Common myeloid progenitor, CD34-positive (primary cell): ENCODE data around the gene KIAA0232.
"Not testable (repeated sequence)": the region's sequence is repeated elsewhere in the genome, so short reads cannot be mapped to it uniquely, and the experiment has no call there.

Experiments used
- CTCF ChIA-PET: fragments of 350-600 bp; sonication (Branson Sonifier 250); formaldehyde crosslinking; loops from one replicate; lab custom pipeline; 2021; ENCODE audit warnings: antibody characterized with exemption; lab: Charles Lee
- POLR2A ChIA-PET: fragments of 350-600 bp; sonication (Branson Sonifier 250); formaldehyde crosslinking; loops from one replicate; lab custom pipeline; 2021; ENCODE audit warnings: antibody characterized with exemption; lab: Charles Lee
- DNase-seq, 3 donors: peaks; one replicate each; pipeline versions ENCODE4 v3.0.0 to v3.0.0-alpha.2; 2013
- H3K27ac ChIP-seq, 2 experiments: 1 replicate in 1 of 2; 2 replicates in 1 of 2; pipeline ENCODE4 v1.7.0; 2013; ENCODE audit warnings: inconsistent platforms in 2 of 2, low read length in 2 of 2, mild to moderate bottlenecking in 2 of 2, low read depth in 1 of 2, moderate library complexity in 1 of 2; ENCODE audit not compliant: severe bottlenecking in 2 of 2, insufficient read depth in 1 of 2, poor library complexity in 1 of 2
- H3K27me3 ChIP-seq, 5 experiments: replicated peaks in 2 of 5; 1 replicate in 3 of 5; 2 replicates in 2 of 5; pipeline versions ENCODE4 v1.6.1 to v1.7.0; 2013; ENCODE audit warnings: low read length in 4 of 5, mild to moderate bottlenecking in 2 of 5, moderate library complexity in 2 of 5, inconsistent platforms in 1 of 5; ENCODE audit not compliant: insufficient read depth in 5 of 5, control insufficient read depth in 4 of 5
- H3K36me3 ChIP-seq, 4 experiments: 1 replicate in 2 of 4; 2 replicates in 2 of 4; pipeline versions ENCODE4 v1.6.1 to v1.7.0; 2013; ENCODE audit warnings: low read length in 3 of 4, control low read depth in 1 of 4, mild to moderate bottlenecking in 1 of 4; ENCODE audit not compliant: control insufficient read depth in 4 of 4, insufficient read depth in 4 of 4
- H3K4me1 ChIP-seq, 4 experiments: 1 replicate in 3 of 4; 2 replicates in 1 of 4; pipeline versions ENCODE4 v1.6.1 to v1.7.1; 2013; ENCODE audit warnings: low read length in 3 of 4, mild to moderate bottlenecking in 3 of 4, control low read depth in 1 of 4, inconsistent platforms in 1 of 4, moderate library complexity in 1 of 4; ENCODE audit not compliant: control insufficient read depth in 4 of 4, insufficient read depth in 4 of 4; ENCODE audit errors: control extremely low read depth in 1 of 4
- H3K4me3 ChIP-seq, 7 experiments: 1 replicate in 4 of 7; 2 replicates in 3 of 7; pipeline versions ENCODE4 v1.5.1 to v1.7.0; 2013; ENCODE audit warnings: mild to moderate bottlenecking in 7 of 7, low read length in 6 of 7, moderate library complexity in 6 of 7, inconsistent platforms in 2 of 7, low read depth in 2 of 7, control low read depth in 1 of 7; ENCODE audit not compliant: insufficient read depth in 4 of 7, control insufficient read depth in 1 of 7; ENCODE audit errors: extremely low read depth in 1 of 7
- H3K9me3 ChIP-seq, 5 experiments: 1 replicate in 4 of 5; 2 replicates in 1 of 5; pipeline versions ENCODE4 v1.6.1 to v1.7.1; 2013; ENCODE audit warnings: low read length in 4 of 5, mild to moderate bottlenecking in 2 of 5, inconsistent platforms in 1 of 5, low read depth in 1 of 5, moderate library complexity in 1 of 5; ENCODE audit not compliant: control insufficient read depth in 4 of 5, insufficient read depth in 2 of 5; ENCODE audit errors: control extremely low read depth in 1 of 5
- WGBS: methylation state at CpG from one replicate; pipeline ENCODE4 v1.1.5; 2013; ENCODE audit not compliant: insufficient coverage; 5-methylcytosine and 5-hydroxymethylcytosine counted together

The KIAA0232 gene

DNA sequence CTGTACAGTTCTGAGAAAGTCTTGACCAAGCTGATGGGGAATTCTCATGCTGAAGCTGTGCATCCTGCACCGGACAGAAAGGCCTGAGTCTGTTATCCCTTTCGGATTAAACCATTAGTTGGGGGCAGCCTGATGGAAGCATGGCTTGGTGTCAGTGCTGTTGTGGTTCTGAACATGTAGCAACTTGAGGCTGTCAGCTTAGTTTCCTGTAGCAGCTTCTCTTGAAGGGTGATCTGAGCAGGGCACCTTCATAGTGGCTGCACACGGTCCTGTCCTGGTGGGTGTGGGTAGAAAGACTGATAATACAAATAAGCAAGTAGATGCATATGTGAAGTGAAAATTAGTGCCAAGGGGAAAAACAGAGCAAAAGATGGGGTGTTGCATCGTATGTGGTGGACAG, 11.7 kb downstream of the KIAA0232 start:
- Histone ChIP-seq H3K27ac (no peak overlapping the region), H3K4me1 (peaks cover 0 to 3% (median 0%) of the 10 kb centered on the region in 4 experiments), H3K27me3 (no peaks in the 10 kb centered on the region), H3K9me3 (peaks cover 0 to 4% (median 0%) of the 10 kb centered on the region in 5 experiments), H3K36me3 (peaks cover 2 to 13% (median 7%) of the 10 kb centered on the region in 4 experiments), H3K4me3 (no peak overlapping the region)
- DNase-seq = no peak
- ChIA-PET POLR2A (interaction anchor here (0.6 kb wide), 1 partner anchor 120 kb away, joined by 4 read pairs; a partner anchor contains a TSS), CTCF (interaction anchor here (1.1 kb wide), 3 partner anchors 9 to 79 kb away, joined by 3 to 4 read pairs (median 3); no protein-coding TSS in a partner anchor)
- WGBS = 94% methylated on average over 3 of the region's 4 CpGs

DNA sequence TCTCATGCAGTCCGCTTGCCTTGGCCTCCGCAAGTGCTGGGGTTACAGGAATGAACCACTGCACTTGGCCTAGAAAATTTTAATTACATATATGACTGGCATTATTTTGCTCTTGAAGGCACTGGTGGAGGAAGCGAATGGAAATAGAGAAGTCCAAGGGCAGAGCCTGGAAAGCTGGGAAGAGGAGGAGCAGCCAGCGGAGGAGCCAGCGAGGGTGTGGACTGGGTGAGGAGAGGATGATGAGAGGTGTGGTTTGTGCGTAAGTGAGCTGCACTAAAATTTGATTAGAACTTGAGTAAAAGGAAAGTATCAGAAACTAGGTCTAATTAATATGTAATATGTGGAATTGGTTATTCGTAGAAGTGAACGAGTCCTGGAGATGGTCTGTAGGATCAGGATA, 13.3 kb downstream of the KIAA0232 start:
- no peaks in the 10 kb centered on the region for H3K27me3 ChIP-seq
- peaks cover 2 to 13% (median 7%) of the 10 kb centered on the region in 4 experiments for H3K36me3 ChIP-seq
- H3K4me3 ChIP-seq = no peak overlapping the region
- H3K9me3 ChIP-seq = peaks cover 0 to 4% (median 0%) of the 10 kb centered on the region in 5 experiments
- CTCF ChIA-PET = interaction anchor here (0.6 kb wide), 1 partner anchor 98 kb away, joined by 3 read pairs; no protein-coding TSS in a partner anchor
- POLR2A ChIA-PET = no interaction called here
- DNase-seq = no peak
- no peak overlapping the region for H3K27ac ChIP-seq
- peaks cover 0 to 3% (median 0%) of the 10 kb centered on the region in 4 experiments for H3K4me1 ChIP-seq
- WGBS = 100% methylated on average over 4 of the region's 8 CpGs

DNA sequence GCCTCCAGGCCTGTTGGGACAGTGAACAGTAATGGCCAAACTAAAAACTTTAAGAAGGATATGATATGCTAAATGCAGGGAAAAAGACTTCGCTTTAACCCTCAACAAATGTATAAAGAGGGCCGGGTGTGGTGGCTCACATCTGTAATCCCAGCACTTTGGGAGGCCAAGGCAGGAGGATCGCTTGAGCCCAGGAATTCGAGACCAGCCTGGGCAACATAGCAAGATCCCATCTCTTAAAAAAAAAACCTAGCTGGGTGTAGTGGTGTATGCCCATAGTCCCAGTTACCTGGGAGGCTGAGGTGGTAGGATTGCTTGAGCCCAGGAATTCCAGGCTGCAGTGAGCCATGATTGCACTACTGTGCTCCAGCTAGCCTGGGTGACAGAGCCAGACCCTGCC, 14.8 kb downstream of the KIAA0232 start:
- POLR2A ChIA-PET, H3K36me3 ChIP-seq, DNase-seq, H3K27ac ChIP-seq, H3K4me1 ChIP-seq, H3K9me3 ChIP-seq, H3K27me3 ChIP-seq, H3K4me3 ChIP-seq: not testable (repeated sequence)
- WGBS = 100% methylated on average over 3 of the region's 4 CpGs
- CTCF ChIA-PET = interaction anchor here (0.8 to 1.1 kb wide), 2 partner anchors 13 to 48 kb away, joined by 3 to 4 read pairs; no protein-coding TSS in a partner anchor

DNA sequence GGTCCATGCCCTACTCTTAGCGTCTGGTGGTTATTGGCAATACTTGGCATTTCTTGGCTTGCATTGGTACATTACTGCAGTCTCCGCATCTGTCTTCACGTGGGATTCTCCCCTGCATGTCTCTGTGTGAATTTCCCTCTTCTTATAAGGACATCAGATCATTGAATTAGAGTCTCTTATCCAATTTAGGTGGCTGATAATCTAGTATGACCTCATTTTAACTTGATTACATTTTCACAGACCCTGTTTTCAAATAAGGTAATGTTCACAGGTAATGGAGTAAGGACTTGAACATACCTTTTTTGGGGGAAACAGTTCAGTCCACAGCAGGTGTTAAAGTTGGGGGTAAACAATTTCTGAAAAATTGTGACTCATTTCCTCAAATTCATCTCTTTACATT, 16.6 kb downstream of the KIAA0232 start:
- Histone ChIP-seq H3K9me3 (no peaks in the 10 kb centered on the region), H3K36me3 (peaks cover 0 to 12% (median 1%) of the 10 kb centered on the region in 4 experiments), H3K27me3 (no peaks in the 10 kb centered on the region), H3K4me1 (no peaks in the 10 kb centered on the region), H3K4me3 (no peak overlapping the region), H3K27ac (no peak overlapping the region)
- no peak for DNase-seq
- WGBS = 100% methylated on average over 3 of the region's 3 CpGs
- ChIA-PET POLR2A (interaction anchor here (1.2 kb wide), 1 partner anchor 16 kb away, joined by 3 read pairs; no protein-coding TSS in a partner anchor), CTCF (no interaction called here)

DNA sequence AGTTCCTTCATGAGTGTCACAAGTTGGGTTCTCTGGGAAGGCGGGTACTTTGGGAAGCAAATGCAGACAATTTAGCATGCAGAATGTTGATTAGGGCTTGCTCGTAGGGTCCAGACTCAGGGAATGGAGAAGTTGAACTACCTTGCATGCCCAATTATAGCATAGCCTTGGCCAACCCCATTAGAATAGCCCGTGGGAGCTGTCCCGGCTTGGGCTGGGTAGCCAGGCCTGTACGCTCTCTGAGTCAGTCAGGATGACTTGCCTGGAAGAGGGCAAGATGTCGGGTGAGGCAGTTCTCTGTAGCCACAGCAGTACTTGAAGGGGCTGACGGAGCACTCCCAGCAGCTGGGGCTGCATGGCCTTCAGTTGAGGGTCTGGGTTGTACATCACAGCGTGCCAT, 19.5 kb downstream of the KIAA0232 start:
- 100% methylated on average over 7 of the region's 8 CpGs for WGBS
- no peak overlapping the region for H3K4me3 ChIP-seq
- peaks cover 0 to 16% (median 2%) of the 10 kb centered on the region in 4 experiments for H3K4me1 ChIP-seq
- no peaks in the 10 kb centered on the region for H3K9me3 ChIP-seq
- peaks cover 0 to 12% (median 0%) of the 10 kb centered on the region in 4 experiments for H3K36me3 ChIP-seq
- POLR2A ChIA-PET = no interaction called here
- no peaks in the 10 kb centered on the region for H3K27me3 ChIP-seq
- H3K27ac ChIP-seq = no peak overlapping the region
- no peak for DNase-seq
- CTCF ChIA-PET = interaction anchor here (1.1 to 1.3 kb wide), 2 partner anchors 13 to 71 kb away, joined by 3 to 4 read pairs; no protein-coding TSS in a partner anchor

DNA sequence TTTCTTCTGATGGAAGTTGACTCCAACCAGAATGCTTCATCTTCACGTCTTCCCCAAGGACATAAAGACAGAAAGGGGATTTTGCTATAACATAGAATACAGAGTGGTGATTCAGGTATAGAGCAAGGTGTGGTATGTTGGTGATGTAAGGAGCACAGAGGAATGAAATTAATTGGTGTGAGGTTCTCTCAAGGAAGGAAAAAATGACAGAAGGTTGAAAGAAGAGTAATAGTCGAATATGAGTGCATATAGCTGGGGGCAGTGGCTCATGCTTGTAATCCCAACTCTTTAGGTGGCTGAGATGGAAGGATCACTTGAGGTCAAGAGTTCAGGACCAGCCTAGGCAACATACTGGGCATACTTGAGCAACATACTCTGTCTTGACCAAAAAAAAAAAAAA, 20.1 kb downstream of the KIAA0232 start:
- H3K27ac ChIP-seq = no peak overlapping the region
- H3K27me3 ChIP-seq = no peaks in the 10 kb centered on the region
- CTCF ChIA-PET = interaction anchor here (1.3 kb wide), 1 partner anchor 71 kb away, joined by 3 read pairs; no protein-coding TSS in a partner anchor
- peaks cover 2 to 22% (median 5%) of the 10 kb centered on the region in 4 experiments for H3K4me1 ChIP-seq
- DNase-seq = no peak
- POLR2A ChIA-PET = no interaction called here
- 100% methylated on average over 2 of the region's 2 CpGs for WGBS
- H3K4me3 ChIP-seq = no peak overlapping the region
- H3K36me3 ChIP-seq = peaks cover 0 to 12% (median 0%) of the 10 kb centered on the region in 4 experiments
- no peaks in the 10 kb centered on the region for H3K9me3 ChIP-seq

DNA sequence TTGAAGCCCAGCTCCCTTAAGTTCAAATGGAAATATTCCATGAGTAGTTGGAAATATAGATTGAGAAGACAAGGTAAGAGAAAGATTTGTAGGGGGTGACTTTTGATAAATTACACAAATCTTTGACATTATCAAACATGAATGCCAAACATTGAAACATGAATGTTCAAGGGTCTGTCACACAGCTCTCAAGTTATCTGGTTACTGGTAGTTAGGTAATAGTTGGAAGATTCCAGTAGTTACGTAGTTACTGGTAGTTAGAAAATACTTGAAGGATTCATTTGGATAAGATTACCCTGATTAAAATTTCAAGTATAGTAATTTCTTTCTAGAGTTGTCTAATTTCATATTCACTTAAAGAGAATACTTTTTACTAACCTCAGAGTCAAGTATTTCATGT, 20.7 kb downstream of the KIAA0232 start:
- peaks cover 3 to 28% (median 6%) of the 10 kb centered on the region in 4 experiments for H3K4me1 ChIP-seq
- ChIA-PET POLR2A (no interaction called here), CTCF (interaction anchor here (0.8 to 1.3 kb wide), 2 partner anchors 18 to 70 kb away, joined by 3 read pairs; no protein-coding TSS in a partner anchor)
- DNase-seq = no peak
- H3K36me3 ChIP-seq = peaks cover 0 to 12% (median 0%) of the 10 kb centered on the region in 4 experiments
- no CpG with 5 or more reads among the region's 1 CpG for WGBS
- no peak overlapping the region for H3K4me3 ChIP-seq
- H3K27me3 ChIP-seq = no peaks in the 10 kb centered on the region
- no peak overlapping the region for H3K27ac ChIP-seq
- no peaks in the 10 kb centered on the region for H3K9me3 ChIP-seq
